ENCODE measurements around the gene SCYL3.

GRCh38 chr1:169924063-169924462 lies 30.4 kb upstream of the SCYL3 start:
- TF ChIP-seq CTCF (IDR thresholded peaks at IDR 0.05) (no peak), POLR2A (IDR thresholded peaks at IDR 0.05) (no peak)
